Activated gamma-delta T cell treated with anti-CD3 and anti-CD28 coated beads, Interleukin-2, amount 50 U/mL, for 16 hours (primary cell): ENCODE results near the gene ZKSCAN1.

ENCODE experiments used
- DNase-seq: peaks from one replicate; pipeline ENCODE4 v3.0.0-alpha.2; 2020; ENCODE audit warnings: low read depth

Gene ZKSCAN1

GRCh38 chr7:100038326-100038725, 22.9 kb downstream of the ZKSCAN1 start:
- DNase-seq = no peak

DNA sequence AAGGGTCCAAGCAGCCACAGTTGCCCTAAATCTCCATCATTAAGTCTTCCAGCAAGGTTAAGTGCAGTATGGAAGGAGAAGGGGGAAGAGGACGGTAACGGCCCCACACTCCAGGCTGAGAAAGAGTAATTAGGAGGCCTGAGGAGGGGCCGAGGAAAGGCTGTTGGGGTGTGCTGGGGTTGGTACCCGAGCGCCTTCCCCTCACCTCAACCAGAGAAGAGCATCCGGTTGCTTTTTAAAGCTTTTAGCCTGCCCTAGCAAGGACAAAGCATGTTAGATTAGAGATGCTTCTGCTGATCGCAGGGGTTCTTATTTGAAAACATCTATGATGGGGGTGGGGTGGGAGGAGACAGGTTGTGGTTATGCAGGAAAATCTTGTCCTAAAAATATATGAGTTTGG, 25.2 kb downstream of the ZKSCAN1 start:
- DNase-seq = no peak

DNA sequence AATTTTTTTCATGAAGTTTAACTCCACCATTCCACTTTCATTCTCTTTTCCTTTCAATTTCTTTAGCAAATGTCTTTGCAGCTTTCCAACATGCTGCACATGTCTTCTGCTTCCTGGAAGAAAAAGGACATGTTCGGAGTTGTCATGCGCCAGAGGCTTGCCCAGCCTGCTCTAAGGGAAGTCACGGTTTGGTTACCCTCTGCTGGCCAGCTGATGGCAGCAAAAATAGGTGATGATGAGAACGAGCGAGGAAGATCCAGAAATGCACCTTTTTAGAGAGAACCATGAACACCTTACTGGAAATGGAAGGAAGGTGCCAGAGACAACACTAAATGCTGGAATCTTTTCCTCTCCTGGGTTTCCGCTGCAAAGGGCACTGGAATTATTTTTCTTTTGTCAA, 29.3 kb downstream of the ZKSCAN1 start:
- no peak for DNase-seq

GRCh38 chr7:100048680-100049079, 33.3 kb downstream of the ZKSCAN1 start:
- no peak for DNase-seq

- DNase-seq = peak; percentile 70
Observed at GRCh38 chr7:100049441-100050291, 34.3 kb downstream of the ZKSCAN1 start, which contains the start of gene ZSCAN21. TSS of gene ZSCAN21 (plus strand) at chr7:100049774. CDS start at chr7:100057007, 7,233 bp downstream.

- DNase-seq = no peak
Observed at GRCh38 chr7:100051611-100052010, 36.2 kb downstream of the ZKSCAN1 start.

DNA sequence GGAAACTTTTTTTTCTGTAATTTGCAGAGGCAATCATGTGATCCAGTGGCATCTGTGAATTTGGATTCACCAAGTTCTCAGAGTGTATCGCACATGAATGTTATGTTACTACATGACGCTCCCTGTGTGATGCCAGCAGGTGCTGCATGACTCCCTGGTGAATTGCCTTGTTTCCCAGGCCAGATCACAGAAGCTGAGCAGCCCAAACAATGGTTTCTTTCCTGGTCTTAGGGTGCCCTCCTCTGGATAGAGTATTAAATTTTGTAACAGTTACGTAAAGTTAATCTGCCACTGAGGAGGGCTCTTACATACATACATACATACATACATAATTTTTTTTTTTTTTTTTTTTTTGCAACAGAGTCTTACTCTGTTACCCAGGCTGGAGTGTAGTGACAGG, 37.8 kb downstream of the ZKSCAN1 start:
- DNase-seq = no peak

- DNase-seq = no peak
Observed at GRCh38 chr7:100057006-100057405, 41.6 kb downstream of the ZKSCAN1 start.

DNA sequence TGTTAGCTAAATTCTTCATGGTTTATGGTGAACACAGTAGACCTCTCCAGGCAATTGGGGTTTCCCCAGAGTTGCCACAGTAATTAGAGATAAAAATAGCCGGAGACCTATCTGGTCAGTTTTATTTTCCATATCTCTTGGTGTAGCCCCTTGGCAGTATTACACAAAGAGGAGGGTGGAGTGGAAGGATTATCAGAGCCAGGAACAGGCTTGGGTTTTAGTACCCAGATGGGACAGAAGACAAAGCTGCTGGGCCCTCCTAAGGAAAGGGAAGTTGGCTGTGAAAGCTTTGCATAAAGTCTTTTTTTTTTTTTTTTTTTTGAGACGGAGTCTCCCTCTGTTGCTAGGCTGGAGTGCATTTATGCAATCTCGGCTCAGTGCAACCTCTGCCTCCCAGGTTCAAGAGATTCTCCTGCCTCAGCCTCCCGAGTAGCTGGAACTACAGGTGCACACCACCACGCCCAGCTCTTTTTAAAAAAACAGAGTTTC, 43.9 kb downstream of the ZKSCAN1 start:
- no peak for DNase-seq

DNA sequence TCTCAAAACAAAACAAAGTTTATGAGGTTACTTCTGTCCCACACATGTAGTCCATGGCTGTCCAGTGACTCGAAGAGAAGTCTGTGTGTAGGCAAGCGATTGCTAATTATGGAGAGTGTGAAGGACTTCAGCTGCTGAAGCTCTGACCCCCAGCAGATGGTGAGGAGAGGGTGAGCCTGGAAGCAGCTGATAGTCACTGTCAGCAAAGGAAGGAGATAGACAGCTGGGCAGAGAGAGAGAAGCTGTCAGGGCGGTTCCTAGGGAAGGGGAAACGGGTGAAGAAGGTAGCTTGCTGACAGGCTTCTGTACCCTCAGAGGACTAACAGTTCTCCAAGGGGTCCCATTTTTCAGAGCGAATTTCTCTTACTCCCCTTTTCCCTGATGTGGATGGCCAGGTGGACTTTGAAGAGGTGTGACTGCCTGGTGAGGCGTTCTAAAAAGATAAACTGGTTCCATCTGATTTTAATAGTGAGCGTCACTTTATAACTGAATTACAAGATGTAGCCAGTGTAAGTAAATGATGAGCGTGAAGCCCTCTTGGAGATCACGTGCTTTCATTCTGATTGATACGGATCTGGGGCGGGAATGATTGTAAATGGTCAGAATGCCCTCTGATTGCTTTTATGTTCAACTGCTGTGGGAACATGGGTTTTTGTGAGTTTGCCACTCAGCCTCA, 46.3 kb downstream of the ZKSCAN1 start:
- no peak for DNase-seq

- DNase-seq = no peak
Observed at GRCh38 chr7:100063376-100063775, 48.0 kb downstream of the ZKSCAN1 start.

GRCh38 chr7:100064162-100064561, 48.8 kb downstream of the ZKSCAN1 start:
- no peak for DNase-seq

GRCh38 chr7:100065452-100066186, 50.2 kb downstream of the ZKSCAN1 start:
- no peak for DNase-seq

DNA sequence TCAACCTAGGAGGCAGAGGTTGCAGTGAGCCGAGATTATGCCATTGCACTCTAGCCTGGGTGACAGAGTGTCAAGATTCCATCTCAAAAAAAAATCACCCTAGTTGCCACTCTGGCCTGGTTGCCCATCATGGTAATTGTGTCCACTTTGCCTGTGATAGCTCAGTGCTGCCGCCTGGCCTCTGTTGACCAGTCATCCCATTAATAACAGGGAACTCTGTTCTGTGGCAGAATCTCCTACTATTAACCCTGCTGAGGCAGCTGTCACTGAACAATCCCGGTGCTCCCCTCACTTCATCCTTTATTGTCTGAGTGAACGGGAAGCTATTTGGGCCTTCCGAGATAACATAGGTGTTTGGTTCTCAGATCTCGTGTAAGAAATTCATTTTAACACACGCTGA, 51.6 kb downstream of the ZKSCAN1 start:
- no peak for DNase-seq

DNA sequence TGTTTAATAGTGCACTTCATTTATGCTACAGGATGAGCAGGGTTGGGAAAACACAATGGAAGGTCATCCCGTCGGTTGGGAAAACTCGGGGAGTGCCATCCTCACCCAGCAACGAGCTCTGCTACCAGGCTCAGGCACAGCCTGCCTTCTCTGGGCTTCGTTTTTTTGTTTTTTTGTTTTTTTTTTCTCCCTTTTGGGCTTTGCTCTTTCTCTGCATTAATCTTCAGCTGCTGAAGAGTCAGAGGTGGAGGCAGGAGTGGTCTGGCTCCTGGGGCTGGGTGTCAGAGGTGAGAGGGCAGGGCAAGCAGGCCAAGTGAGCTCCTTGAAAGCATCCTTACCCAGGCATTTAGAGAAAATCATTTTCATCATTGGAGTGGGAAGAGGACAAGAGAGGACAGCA, 54.6 kb downstream of the ZKSCAN1 start:
- no peak for DNase-seq

- no peak for DNase-seq
Observed at GRCh38 chr7:100071018-100071723, 55.8 kb downstream of the ZKSCAN1 start.

DNA sequence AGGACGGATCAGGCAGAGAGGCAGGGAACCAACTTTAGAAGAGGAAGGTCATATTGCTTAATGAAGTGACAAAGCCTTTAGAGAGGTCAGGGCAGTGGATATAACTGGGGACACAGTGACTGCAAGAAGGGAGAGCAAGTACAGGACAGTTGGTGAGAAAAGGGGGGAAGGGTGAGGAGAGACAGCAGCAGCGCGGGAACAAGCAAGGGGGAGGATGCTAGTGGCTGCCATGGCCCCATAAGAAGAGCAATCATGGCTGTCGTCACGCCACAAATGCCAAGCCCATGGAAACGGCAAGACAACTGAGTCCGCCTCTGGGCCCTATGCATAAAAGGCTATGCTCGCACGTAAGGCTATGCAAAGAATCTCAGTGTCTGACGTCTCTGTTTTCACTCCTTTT, 57.1 kb downstream of the ZKSCAN1 start:
- no peak for DNase-seq

DNA sequence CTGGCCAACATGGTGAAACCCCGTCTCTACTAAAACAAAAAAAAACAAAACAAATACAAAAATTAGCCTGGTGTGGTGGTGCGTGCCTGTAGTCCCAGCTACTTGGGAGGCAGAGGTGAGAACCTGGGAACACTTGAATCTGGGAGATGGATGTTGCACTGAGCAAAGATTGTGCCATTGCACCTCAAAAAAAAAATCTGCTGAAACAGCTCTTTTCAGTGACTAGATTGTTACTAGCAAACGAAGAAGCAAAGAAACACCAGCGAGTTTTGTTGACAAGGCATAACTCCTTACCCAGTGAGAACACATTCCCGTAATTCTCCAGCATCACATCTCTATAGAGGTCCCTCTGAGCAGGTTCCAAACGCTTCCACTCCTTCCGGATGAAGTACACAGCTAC, 59.4 kb downstream of the ZKSCAN1 start:
- no peak for DNase-seq

GRCh38 chr7:100075418-100075817, 60.0 kb downstream of the ZKSCAN1 start:
- no peak for DNase-seq

- DNase-seq = no peak
Observed at GRCh38 chr7:100077205-100077604, 61.8 kb downstream of the ZKSCAN1 start.

GRCh38 chr7:100079024-100079560, 63.7 kb downstream of the ZKSCAN1 start:
- DNase-seq = no peak
